A549 treated with DMSO at 1 μM for 4 hours (cell line): ENCODE results near the gene MADD. TPM values are rescaled to one million over a fixed set of nuclear protein-coding genes. Genes with fewer than 3 reads are reported as not detected.

Experiments
- total RNA-seq: library from RNA; stranded (reverse); fragments of 200-300 nt; extraction: Qiagen RNA extraction; gene quantifications from 5 replicates; pipeline ENCODE4 v1.2.3, GENCODE V29; 2022; ENCODE audit warnings: low read depth

MADD gene
- 19.1 to 24.0 TPM (median 22.8 TPM) in 5 replicates for total RNA-seq

DNA sequence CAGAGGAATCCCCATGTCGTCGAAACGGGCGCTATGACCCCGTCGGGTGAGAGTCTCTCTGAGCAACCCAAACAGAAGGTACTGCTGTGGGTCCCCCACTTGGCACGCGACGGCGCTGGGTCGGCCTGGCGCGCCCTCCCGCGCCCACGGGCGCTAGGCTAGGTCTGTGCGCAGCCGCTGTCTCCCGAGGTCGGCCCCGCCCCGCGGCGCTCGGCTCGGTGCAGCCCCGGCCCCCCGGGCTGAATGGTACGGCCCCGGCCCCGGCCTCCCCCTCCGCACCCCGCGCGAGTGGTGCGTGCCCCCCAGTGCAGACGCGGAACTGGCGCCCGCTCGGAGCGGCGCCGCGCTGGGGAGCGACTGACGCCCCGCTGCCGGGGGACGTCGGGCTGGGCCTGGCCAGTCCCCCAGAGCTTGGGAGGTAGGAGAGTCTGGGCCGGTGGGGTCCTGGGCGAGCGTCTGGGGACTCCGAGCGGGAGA lies at the start of gene MADD:
TSS of gene MADD (plus strand) at position 305 of the 477 bp plus-strand sequence.

DNA sequence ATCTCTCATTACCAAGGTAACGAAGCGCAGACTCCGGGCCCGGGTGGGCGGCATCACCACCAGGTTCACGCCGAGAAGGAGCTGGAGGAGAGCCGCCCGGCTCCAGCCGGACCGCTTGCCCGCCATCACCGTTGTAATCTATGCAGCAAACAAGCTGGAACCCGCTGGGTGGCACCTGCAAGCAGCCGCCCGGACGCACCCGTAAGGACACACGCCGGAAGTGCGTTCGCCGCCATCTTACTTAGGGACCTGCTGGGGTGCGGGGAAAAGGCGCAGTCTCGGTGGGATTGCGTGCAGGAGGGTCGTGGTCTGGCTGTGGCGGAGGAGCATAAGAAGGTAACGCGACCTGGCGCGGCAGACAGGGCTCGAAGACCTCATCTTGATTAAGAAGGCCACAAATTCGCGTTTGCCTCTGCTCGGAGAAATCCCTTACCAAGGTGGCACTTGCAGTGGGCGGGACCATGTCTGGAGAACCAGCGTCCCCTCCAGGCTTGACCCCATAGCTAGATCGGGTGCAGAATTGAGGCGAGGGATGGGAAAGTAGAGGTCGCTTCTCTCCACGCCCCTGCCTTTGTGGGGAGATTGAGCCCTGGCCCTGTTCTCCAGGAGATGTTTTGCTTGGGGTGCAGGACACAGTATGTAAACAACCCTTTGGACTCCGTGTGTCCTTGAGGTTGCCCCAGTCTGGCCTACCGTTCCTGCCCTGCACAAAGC lies 21.1 kb upstream of the MADD start, which contains the start of gene ACP2:
TSS of gene ACP2 (minus strand) at position 151 of the 714 bp plus-strand sequence. CDS start at position 126, 25 bp downstream.

DNA sequence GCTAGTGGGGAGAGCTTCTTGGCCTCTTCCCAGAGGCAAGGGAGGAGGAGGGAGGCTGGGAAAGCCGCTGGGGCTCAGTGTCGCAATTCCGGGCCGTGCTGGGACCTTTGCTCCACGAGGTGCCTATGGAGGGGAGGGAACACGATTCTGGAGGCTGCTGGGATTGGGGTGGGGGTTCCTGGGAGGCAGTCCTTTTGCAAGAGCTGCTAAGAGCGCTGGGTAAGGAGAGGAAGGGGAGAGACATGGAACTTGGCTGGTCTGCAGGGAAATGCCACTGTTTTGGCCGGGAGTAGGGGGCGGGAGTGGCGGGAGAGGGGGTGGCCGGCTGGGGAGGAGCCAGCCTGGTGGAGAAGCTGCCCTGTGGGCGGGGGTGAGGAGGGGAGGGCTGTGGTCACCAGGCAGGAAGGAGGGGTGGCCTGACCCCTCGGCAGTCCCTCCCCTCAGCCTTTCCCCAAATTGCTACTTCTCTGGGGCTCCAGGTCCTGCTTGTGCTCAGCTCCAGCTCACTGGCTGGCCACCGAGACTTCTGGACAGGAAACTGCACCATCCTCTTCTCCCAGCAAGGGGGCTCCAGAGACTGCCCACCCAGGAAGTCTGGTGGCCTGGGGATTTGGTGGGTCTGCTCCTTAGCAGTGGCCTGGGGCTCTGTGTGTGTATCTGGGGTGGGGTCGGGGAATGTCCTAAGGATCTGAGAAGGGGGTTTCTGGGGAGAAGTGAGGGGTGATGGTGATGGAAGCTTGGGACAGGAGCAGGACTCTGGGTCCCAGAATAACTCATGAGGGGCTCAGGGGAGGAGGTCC lies 12.2 kb upstream of the MADD start, which contains the start of gene NR1H3:
TSS of gene NR1H3 (plus strand) at position 480 of the 800 bp plus-strand sequence. CDS start 1,221 bp downstream, outside the sequence.

DNA sequence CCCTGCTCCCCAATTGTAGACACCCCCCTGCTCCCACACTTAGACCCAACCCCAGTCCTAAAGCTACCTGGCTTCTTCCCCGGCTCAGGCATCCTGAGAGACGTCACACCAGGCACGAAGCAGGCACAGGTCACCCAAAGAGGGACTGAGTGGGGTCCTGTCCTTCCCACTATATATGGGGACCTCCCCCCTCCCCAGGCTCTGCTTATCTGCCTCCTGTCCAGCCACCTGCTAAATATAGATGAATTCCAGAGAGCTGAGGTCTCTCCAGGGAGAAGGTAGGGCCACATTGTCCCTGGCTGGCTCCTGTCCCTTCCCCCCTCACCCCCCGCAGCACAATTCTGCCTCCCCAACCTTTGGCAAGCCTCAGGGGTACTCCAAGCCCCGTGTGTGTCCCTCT lies 82.6 kb downstream of the MADD start, which contains the start of gene MYBPC3:
TSS of gene MYBPC3 (minus strand) at position 147 of the 400 bp plus-strand sequence. CDS start at position 92, 55 bp downstream.

DNA sequence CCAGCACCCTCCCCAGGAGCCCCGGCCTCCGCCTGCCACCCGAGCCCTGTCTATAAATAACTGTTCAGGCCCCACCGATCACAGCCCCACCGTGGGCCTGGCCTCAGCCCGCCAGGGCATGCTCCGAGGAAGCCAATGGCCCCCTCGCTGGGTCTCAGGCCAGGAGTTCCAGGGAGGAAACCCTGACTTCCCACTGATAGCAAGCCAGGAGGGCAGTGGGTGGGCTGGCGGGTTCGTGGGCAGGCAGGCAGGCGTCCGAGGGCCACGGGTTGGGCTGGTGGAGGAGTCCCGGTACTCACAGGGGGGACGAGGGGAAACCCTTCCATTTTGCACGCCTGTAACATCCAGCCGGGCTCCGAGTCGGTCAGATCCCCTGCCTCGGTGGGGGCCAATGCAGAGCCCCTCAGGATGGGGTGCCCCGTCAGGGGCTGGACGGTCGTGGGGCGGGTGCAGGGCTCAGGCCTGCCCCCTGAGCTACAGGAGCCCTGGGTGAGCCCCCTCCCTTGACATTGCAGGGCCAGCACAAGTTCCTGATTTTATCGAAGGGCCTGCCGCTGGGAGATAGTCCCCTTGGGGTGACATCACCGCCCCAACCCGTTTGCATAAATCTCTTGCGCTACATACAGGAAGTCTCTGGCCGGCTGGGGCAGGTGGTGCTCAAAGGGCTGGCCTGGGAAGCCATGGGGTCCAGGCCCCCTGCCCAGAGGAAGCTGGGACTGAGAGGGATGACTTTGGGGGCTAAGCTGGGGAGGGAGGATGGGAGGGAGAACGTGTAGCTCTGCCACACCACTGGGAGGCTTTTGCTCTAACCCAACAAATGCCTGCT lies 108.3 kb downstream of the MADD start, which contains the start of gene SPI1:
TSS of gene SPI1 (minus strand) at position 538 of the 826 bp plus-strand sequence. CDS start at position 344, 194 bp downstream.

Other genes starting within 250 kb of the MADD start
- 27.1 to 37.3 TPM (median 28.1 TPM) in 5 replicates for gene ARFGAP2, start 93.3 kb upstream of the MADD start, total RNA-seq
- 27.0 to 34.5 TPM (median 30.0 TPM) in 5 replicates for gene PACSIN3, start 83.7 kb upstream of the MADD start, total RNA-seq
- 83.6 to 95.2 TPM (median 89.2 TPM) in 5 replicates for gene DDB2, start 55.2 kb upstream of the MADD start, total RNA-seq
- 22.2 to 26.7 TPM (median 23.7 TPM) in 5 replicates for gene ACP2, start 21.3 kb upstream of the MADD start, total RNA-seq
- gene NR1H3, start 12.1 kb upstream of the MADD start, total RNA-seq, result 9.2 to 13.3 TPM (median 12.2 TPM) in 5 replicates
- gene MYBPC3, start 82.6 kb downstream of the MADD start, total RNA-seq, result 0.05 to 0.10 TPM (median 0.07 TPM) in 5 replicates
- not detected in 5 replicates for gene SPI1, start 108.4 kb downstream of the MADD start, total RNA-seq
- gene SLC39A13, start 138.5 kb downstream of the MADD start, total RNA-seq, result 40.9 to 50.4 TPM (median 47.0 TPM) in 5 replicates
- 181 to 237 TPM (median 200 TPM) in 5 replicates for gene PSMC3, start 156.3 kb downstream of the MADD start, total RNA-seq
- gene RAPSN, start 179.0 kb downstream of the MADD start, total RNA-seq, result 0.10 to 0.35 TPM (median 0.21 TPM) in 5 replicates